Measurements from ENCODE around the gene EIPR1.
A peak's percentile ranks its signal among the peaks of the same experiment; 100 is the strongest.

Gene EIPR1

GRCh38 chr2:3377612-3378432 is at the start of gene EIPR1:
Gene EIPR1 (minus strand): TSS chr2:3377818. CDS start chr2:3377689, 129 bp downstream.
- DNase-seq: peak; percentile 80 to 95 (median 88)

- no peak for DNase-seq
Measured at GRCh38 chr2:3427272-3427671, 49.7 kb upstream of the EIPR1 start.

GRCh38 chr2:3426615-3427014 is 49.0 kb upstream of the EIPR1 start:
- no peak for DNase-seq

- no peak for DNase-seq
Measured at GRCh38 chr2:3424171-3424795, 46.7 kb upstream of the EIPR1 start.

- peak; percentile 48 to 70 (median 62) for DNase-seq
Measured at GRCh38 chr2:3423492-3424170, 46.0 kb upstream of the EIPR1 start.

GRCh38 chr2:3422161-3422779 is 44.7 kb upstream of the EIPR1 start:
- no peak for DNase-seq

GRCh38 chr2:3421580-3421979 is 44.0 kb upstream of the EIPR1 start:
- no peak for DNase-seq

- DNase-seq: no peak
Measured at GRCh38 chr2:3420769-3421397, 43.3 kb upstream of the EIPR1 start.

- no peak for DNase-seq
Measured at GRCh38 chr2:3420076-3420768, 42.6 kb upstream of the EIPR1 start.

GRCh38 chr2:3418766-3419404 is 41.3 kb upstream of the EIPR1 start:
- DNase-seq: no peak

GRCh38 chr2:3414133-3414860 is 36.7 kb upstream of the EIPR1 start:
- DNase-seq: no peak

- DNase-seq: no peak
Measured at GRCh38 chr2:3413697-3414096, 36.1 kb upstream of the EIPR1 start.

- no peak for DNase-seq
Measured at GRCh38 chr2:3411103-3411502, 33.5 kb upstream of the EIPR1 start.

- DNase-seq: no peak
Measured at GRCh38 chr2:3409627-3410170, 32.1 kb upstream of the EIPR1 start.

GRCh38 chr2:3408781-3409180 is 31.2 kb upstream of the EIPR1 start:
- no peak for DNase-seq

GRCh38 chr2:3406501-3406900 is 28.9 kb upstream of the EIPR1 start:
- DNase-seq: no peak

GRCh38 chr2:3405876-3406275 is 28.3 kb upstream of the EIPR1 start:
- no peak for DNase-seq

- DNase-seq: no peak
Measured at GRCh38 chr2:3405307-3405706, 27.7 kb upstream of the EIPR1 start.

- no peak for DNase-seq
Measured at GRCh38 chr2:3404349-3404894, 26.8 kb upstream of the EIPR1 start.

- no peak for DNase-seq
Measured at GRCh38 chr2:3403587-3404334, 26.1 kb upstream of the EIPR1 start.

Data from activated naive CD4-positive, alpha-beta T cell (primary cell).